Loucy (cell line): ENCODE results near the gene ZBTB34.

ENCODE experiments used
- H2AFZ ChIP-seq: fragments of 200-600 bp; sonication (generic); 2 replicates; pipeline ENCODE4 v1.6.0; 2016; ENCODE audit warnings: antibody characterized with exemption, mild to moderate bottlenecking, low read length, moderate library complexity
- H3F3A ChIP-seq: fragments of 200-600 bp; 2 replicates; pipeline ENCODE4 v1.6.0; 2016; ENCODE audit warnings: antibody characterized with exemption, low read depth, mild to moderate bottlenecking
- H3K27me3 ChIP-seq: fragments of 200-600 bp; sonication (generic); 2 replicates; pipeline ENCODE4 v1.6.1; 2014; ENCODE audit warnings: low read length, mild to moderate bottlenecking; ENCODE audit not compliant: insufficient read depth, poor library complexity, severe bottlenecking
- H3K36me3 ChIP-seq: fragments of 200-600 bp; sonication (generic); 2 replicates; pipeline ENCODE4 v1.6.1; 2016; ENCODE audit warnings: low read length; ENCODE audit not compliant: insufficient read depth
- H3K4me1 ChIP-seq: fragments of 200-600 bp; sonication (generic); 2 replicates; pipeline ENCODE4 v1.5.1; 2014; ENCODE audit warnings: low read length, mild to moderate bottlenecking; ENCODE audit not compliant: insufficient read depth, poor library complexity, severe bottlenecking
- H3K4me2 ChIP-seq: fragments of 200-600 bp; sonication (generic); 2 replicates; pipeline ENCODE4 v1.6.0; 2014; ENCODE audit warnings: antibody characterized with exemption, low read length, low read depth, mild to moderate bottlenecking; ENCODE audit not compliant: poor library complexity, severe bottlenecking
- H3K4me3 ChIP-seq: fragments of 200-600 bp; sonication (generic); 2 replicates; pipeline ENCODE4 v1.5.1; 2014; ENCODE audit warnings: low read length, mild to moderate bottlenecking, mixed read lengths; ENCODE audit not compliant: poor library complexity, severe bottlenecking
- H3K79me2 ChIP-seq: fragments of 200-600 bp; sonication (generic); 2 replicates; pipeline ENCODE4 v1.6.1; 2014; ENCODE audit warnings: low read length; ENCODE audit not compliant: insufficient read depth
- H3K9ac ChIP-seq: fragments of 200-600 bp; sonication (generic); 2 replicates; pipeline ENCODE4 v1.6.0; 2014; ENCODE audit warnings: mild to moderate bottlenecking, low read depth, low read length, moderate library complexity; ENCODE audit not compliant: poor library complexity, severe bottlenecking
- H3K9me2 ChIP-seq: fragments of 200-600 bp; sonication (generic); replicated peaks from 2 replicates; pipeline ENCODE4 v1.6.1; 2016; ENCODE audit warnings: low read depth, low read length, mixed read lengths
- H3K9me3 ChIP-seq: fragments of 200-600 bp; sonication (generic); 2 replicates; pipeline ENCODE4 v1.6.1; 2014; ENCODE audit warnings: mild to moderate bottlenecking, antibody characterized with exemption, low read length, low read depth; ENCODE audit not compliant: insufficient read depth
- H4K20me1 ChIP-seq: fragments of 200-600 bp; sonication (generic); 2 replicates; pipeline ENCODE4 v1.6.0; 2014; ENCODE audit warnings: antibody characterized with exemption, low read length, mild to moderate bottlenecking; ENCODE audit not compliant: insufficient read depth, poor library complexity, severe bottlenecking
- EZH2phosphoT487 ChIP-seq: fragments of 200-600 bp; IDR thresholded peaks from 2 replicates; pipeline ENCODE4 v1.6.1; 2018; ENCODE audit warnings: antibody characterized with exemption, mild to moderate bottlenecking, moderate library complexity, borderline replicate concordance
- TF ChIP-seq, protein P1 (sequence below): fragments of 200-600 bp; sonication (generic); conservative IDR thresholded peaks from 2 replicates; pipeline ENCODE4 v1.5.1; 2014; ENCODE audit warnings: mild to moderate bottlenecking, antibody characterized with exemption, low read length

Gene ZBTB34

DNA sequence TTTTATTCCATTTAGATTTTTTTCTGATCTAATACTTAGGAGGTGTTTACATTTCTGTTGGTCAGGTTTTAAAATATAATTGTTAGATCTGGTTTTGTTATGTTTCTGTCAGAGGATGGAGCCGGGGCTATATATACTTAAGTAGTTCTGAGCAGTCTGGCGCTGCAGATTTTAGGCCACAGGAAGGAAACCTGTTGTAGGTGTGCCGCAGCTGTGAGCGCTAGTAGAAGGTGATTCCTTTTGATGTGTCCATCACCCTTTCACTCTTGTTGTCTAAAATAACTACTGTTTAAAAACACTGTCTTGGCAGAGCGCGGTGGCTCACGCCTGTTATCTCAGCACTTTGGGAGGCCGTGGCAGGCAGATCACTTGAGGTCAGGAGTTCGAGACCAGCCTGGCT lies 17.0 kb downstream of the ZBTB34 start:
- Histone ChIP-seq H3K4me1 (peaks cover 16% of the 10 kb centered on the region), H3K4me2 (no peak overlapping the region), H3K9me3 (no peaks in the 10 kb centered on the region), H3K27me3 (no peaks in the 10 kb centered on the region), H3F3A (0 out of 2 replicates have a peak, but pooled peaks cover 3% of the 10 kb centered on the region), H3K79me2 (0 out of 2 replicates have a peak, but pooled peaks cover 3% of the 10 kb centered on the region), H3K4me3 (no peak overlapping the region), H2AFZ (no peak overlapping the region), H3K36me3 (peaks cover 31% of the 10 kb centered on the region; the same call in 1 of the 2 replicates), H4K20me1 (peaks cover 6% of the 10 kb centered on the region), H3K9ac (no peak overlapping the region), H3K9me2 (no peaks in the 10 kb centered on the region)
- TF ChIP-seq EZH2phosphoT487 = no peak
- TF ChIP-seq, protein P1, sequence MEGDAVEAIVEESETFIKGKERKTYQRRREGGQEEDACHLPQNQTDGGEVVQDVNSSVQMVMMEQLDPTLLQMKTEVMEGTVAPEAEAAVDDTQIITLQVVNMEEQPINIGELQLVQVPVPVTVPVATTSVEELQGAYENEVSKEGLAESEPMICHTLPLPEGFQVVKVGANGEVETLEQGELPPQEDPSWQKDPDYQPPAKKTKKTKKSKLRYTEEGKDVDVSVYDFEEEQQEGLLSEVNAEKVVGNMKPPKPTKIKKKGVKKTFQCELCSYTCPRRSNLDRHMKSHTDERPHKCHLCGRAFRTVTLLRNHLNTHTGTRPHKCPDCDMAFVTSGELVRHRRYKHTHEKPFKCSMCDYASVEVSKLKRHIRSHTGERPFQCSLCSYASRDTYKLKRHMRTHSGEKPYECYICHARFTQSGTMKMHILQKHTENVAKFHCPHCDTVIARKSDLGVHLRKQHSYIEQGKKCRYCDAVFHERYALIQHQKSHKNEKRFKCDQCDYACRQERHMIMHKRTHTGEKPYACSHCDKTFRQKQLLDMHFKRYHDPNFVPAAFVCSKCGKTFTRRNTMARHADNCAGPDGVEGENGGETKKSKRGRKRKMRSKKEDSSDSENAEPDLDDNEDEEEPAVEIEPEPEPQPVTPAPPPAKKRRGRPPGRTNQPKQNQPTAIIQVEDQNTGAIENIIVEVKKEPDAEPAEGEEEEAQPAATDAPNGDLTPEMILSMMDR = no peak

DNA sequence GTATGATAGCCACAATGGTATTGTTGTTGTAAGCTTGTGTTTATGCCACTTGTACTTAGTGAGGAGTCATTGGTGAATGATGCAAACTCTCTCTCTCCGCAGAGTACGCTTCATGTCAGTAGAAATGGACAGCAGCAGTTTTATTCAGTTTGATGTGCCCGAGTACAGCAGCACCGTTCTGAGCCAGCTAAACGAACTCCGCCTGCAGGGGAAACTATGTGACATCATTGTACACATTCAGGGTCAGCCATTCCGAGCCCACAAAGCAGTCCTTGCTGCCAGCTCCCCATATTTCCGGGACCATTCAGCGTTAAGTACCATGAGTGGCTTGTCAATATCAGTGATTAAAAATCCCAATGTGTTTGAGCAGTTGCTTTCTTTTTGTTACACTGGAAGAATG lies 18.8 kb downstream of the ZBTB34 start:
- TF ChIP-seq EZH2phosphoT487 = no peak
- TF ChIP-seq, protein P1 = no peak
- Histone ChIP-seq H3K9ac (no peak overlapping the region), H3K79me2 (0 out of 2 replicates have a peak, but pooled peaks cover 3% of the 10 kb centered on the region), H3K4me1 (peaks cover 9% of the 10 kb centered on the region), H3K36me3 (peaks cover 45% of the 10 kb centered on the region; the same call in 1 of the 2 replicates), H3K27me3 (no peaks in the 10 kb centered on the region), H3K9me2 (no peaks in the 10 kb centered on the region), H3F3A (0 out of 2 replicates have a peak, but pooled peaks cover 3% of the 10 kb centered on the region), H3K9me3 (no peaks in the 10 kb centered on the region), H4K20me1 (no peaks in the 10 kb centered on the region), H3K4me3 (no peak overlapping the region), H2AFZ (no peak overlapping the region), H3K4me2 (no peak overlapping the region)

DNA sequence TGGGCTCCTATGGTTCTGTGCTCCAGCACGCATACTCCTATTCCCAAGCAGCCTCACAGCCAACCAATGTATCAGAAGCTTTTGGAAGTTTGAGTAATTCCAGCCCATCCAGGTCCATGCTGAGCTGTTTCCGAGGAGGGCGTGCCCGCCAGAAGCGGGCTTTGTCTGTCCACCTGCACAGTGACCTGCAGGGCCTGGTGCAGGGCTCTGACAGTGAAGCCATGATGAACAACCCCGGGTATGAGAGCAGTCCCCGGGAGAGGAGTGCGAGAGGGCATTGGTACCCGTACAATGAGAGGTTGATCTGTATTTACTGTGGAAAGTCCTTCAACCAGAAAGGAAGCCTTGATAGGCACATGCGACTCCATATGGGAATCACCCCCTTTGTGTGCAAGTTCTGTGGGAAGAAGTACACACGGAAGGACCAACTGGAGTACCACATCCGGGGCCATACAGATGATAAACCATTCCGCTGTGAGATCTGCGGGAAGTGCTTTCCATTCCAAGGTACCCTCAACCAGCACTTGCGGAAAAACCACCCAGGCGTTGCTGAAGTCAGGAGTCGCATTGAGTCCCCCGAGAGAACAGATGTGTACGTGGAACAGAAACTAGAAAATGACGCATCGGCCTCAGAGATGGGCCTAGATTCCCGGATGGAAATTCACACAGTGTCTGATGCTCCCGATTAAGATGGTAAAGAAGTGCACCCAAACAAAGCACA lies 19.9 kb downstream of the ZBTB34 start:
- 0 out of 2 replicates have a peak, but pooled peaks cover 3% of the 10 kb centered on the region for H3F3A ChIP-seq
- H3K36me3 ChIP-seq = peaks cover 45% of the 10 kb centered on the region; the same call in 1 of the 2 replicates
- H3K4me3 ChIP-seq = no peak overlapping the region
- no peaks in the 10 kb centered on the region for H3K27me3 ChIP-seq
- H3K9me3 ChIP-seq = no peaks in the 10 kb centered on the region
- peaks cover 4% of the 10 kb centered on the region for H3K4me1 ChIP-seq
- TF ChIP-seq, protein P1 = no peak
- TF ChIP-seq EZH2phosphoT487 = no peak
- no peaks in the 10 kb centered on the region for H3K9me2 ChIP-seq
- no peak overlapping the region for H2AFZ ChIP-seq
- 0 out of 2 replicates have a peak, but pooled peaks cover 3% of the 10 kb centered on the region for H3K79me2 ChIP-seq
- no peaks in the 10 kb centered on the region for H4K20me1 ChIP-seq
- no peak overlapping the region for H3K9ac ChIP-seq
- no peak overlapping the region for H3K4me2 ChIP-seq
